GDM1 (cell line): ENCODE results near the gene MUL1.
"Not testable (repeated sequence)": the region's sequence is repeated elsewhere in the genome, so short reads cannot be mapped to it uniquely, and the experiment has no call there.

Source experiments
- DNase-seq: peaks from one replicate; lab custom pipeline; 2025; lab: John Stamatoyannopoulos, UW

The MUL1 gene

DNA sequence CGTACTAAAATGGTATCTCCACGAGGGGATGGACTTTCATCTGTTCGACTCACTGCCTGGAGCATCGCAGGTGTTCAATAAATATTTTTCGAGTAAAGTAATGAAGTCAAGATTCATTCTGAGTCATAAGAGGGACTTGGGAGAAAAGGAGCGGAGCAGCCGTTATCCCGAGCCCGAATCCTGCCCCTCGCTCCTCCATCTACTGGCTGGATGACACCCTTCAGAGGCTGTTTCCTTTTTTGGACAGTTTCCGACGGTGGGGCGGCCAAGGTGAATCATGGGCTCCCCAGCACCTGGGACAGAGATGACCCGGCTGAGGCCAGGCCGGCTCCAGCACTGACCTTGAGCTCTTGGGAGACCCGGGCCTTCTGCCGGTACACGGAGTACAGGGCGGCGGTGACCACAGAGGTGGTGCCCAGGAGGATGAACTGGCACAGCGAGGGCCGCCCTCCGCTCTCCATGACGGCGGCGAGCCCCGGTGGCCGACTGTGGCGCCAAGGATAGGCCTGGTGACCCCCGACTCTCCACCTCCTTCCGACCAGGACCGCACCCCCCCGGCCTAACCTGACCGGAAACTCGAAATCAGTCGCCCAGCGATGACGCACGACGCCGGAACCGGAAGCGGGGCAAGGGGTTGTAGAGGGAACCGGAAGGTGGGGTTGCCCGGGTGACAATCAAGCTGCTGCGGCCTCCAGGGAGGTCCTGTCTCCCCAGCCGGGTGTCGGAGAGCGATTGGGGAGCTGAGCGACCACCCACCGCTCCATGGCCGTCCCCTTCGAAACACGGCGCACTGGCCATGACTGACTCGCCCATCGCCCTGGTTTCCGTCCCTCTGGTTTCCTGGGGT is at the start of gene MUL1:
Gene MUL1 (minus strand): TSS at position 588 of the 847 bp plus-strand sequence. CDS start 127 bp downstream, at position 461.
- DNase-seq, result peak; percentile 71

- DNase-seq, result no peak
Measured at GRCh38 chr1:20555758-20556120, 47.8 kb upstream of the MUL1 start.

DNA sequence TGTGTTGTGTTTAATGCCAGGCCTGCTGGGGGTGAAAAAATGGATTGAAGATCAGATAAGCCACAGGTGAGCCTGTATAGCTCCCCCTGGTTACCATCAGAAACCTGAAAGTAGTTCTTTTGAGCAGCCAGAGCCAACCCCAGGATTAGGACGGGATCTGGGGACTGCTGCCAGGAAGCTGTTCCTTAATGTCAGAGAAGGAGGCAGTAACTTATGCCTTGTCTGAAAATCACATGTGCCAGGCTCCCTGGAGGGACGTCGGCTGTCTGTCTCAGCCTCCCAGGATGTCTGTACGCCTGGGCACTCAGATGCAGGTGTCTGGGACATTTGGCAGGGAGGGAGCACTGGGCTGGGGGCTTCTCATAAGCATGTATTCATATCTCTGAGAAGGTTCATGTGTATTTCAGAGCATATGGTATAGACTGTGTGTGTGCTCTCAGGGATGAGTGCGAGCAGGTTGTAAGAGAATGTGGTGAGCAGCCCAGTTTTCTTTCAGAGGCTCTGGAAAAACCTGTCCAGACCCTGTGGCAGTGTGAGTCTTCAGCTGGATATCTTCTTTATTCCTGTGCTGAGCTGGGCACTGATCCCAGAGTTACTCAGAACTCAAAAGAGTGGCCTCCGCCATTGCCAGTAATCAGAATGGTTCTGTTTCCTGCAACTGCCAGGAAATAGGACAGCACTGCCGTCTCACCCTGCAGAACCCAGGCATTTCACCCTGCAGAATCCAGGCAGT is 47.2 kb upstream of the MUL1 start:
- no peak for DNase-seq

DNA sequence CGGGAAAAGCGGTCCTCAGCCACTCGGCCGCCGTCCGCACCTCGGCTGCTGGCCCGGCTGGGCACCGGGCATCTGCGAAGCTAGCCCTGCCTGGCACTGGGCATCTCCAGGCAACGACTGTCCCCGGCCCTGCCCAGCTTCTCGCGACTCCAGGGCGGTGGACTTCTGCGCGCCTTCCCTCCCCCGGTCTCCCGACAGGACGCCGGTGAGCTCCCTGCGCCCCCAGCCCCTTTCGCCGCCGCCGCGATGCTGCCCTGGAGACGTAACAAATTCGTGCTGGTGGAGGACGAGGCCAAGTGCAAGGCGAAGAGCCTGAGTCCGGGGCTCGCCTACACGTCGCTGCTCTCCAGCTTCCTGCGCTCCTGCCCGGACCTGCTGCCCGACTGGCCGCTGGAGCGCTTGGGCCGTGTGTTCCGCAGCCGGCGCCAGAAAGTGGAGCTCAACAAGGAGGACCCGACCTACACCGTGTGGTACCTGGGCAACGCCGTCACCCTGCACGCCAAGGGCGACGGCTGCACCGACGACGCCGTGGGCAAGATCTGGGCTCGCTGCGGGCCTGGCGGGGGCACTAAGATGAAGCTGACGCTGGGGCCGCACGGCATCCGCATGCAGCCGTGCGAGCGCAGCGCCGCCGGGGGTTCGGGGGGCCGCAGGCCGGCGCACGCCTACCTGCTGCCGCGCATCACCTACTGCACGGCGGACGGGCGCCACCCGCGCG is 44.9 kb upstream of the MUL1 start:
- no peak for DNase-seq

GRCh38 chr1:20551945-20552727 is 44.2 kb upstream of the MUL1 start, which contains the start of gene FAM43B:
Gene FAM43B, plus strand, starts transcription at chr1:20552573. Its CDS starts 401 bp downstream, at chr1:20552974.
- DNase-seq, result no peak

GRCh38 chr1:20551161-20551560 is 43.2 kb upstream of the MUL1 start:
- no peak for DNase-seq

DNA sequence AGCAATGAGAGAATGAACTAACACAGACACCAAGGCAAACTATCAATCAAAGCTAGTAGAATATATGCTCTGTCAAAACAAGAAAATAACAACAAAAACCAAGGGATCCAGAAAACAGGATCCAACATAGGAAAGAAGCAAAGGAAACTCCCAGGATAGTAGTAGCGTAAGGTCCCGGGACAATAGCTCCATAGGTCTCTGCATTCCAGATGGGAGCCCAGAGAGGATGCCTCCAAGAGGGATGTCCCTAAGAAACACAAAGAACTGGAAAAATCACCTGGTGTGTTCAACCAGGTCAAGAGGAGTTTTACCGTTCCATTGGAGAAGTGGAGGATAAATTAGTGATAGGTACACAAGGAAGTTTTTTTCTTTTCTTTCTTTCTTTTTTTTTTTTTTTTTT is 38.7 kb upstream of the MUL1 start:
- no peak for DNase-seq

GRCh38 chr1:20540281-20540680 is 32.3 kb upstream of the MUL1 start:
- no peak for DNase-seq

DNA sequence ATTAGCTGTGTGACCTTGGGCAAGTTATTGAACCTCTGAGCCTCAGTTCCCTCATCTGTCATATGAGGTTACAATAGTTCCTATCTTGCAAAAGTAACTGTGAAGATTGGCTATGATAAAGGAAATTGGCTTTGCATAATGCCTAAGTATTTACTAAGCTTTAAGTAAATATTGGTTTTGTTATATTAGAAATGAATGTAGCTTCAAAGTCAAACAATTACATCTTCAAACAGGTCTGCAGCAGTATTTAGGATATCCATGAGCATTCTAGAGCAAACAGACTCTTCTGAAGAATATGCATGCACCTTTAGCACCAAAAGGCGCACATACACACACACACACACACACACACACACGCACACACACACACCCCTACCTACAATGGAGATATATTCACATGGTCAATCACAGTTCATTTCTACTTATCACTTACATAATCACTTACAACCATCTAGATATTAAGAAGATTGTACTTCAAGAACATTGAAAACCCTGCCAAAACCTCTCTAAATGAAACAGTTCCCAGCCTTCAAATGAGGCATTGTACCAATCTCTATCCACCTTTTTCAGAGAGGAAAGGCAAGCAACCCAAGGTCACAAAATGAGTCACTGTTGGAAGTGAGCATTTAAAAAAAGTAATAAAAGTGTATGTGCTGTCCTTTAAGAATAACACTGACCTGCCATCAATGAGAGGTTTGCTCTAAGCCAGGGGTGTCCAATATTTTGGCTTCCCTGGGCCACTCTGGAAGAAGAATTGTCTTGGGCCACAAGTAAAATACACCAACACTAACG is 31.0 kb upstream of the MUL1 start:
- DNase-seq, result no peak

DNA sequence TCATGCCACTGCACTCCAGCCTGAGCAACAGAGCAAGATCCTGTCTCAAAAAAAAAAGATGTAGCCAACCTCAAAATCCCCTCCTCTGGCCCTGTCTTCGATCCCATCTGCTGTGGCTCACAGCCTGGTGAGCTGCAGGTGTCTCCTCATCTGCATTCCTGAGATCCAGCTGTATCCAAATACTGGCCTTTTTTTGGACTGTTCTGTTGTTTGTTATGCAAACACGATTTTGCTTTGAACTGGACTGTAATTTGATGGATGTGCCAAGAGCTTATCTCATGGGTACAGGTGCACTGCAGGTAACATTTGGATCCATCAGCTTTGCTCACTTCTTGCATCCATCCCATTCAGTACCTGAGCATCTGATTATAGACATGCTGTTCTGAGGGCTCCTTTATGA is 30.3 kb upstream of the MUL1 start:
- no peak for DNase-seq

- no peak for DNase-seq
Measured at GRCh38 chr1:20534659-20535417, 26.9 kb upstream of the MUL1 start.

- no peak for DNase-seq
Measured at GRCh38 chr1:20533635-20534034, 25.7 kb upstream of the MUL1 start.

- DNase-seq, result no peak
Measured at GRCh38 chr1:20530901-20531300, 22.9 kb upstream of the MUL1 start.

GRCh38 chr1:20530306-20530705 is 22.4 kb upstream of the MUL1 start:
- DNase-seq, result no peak

DNA sequence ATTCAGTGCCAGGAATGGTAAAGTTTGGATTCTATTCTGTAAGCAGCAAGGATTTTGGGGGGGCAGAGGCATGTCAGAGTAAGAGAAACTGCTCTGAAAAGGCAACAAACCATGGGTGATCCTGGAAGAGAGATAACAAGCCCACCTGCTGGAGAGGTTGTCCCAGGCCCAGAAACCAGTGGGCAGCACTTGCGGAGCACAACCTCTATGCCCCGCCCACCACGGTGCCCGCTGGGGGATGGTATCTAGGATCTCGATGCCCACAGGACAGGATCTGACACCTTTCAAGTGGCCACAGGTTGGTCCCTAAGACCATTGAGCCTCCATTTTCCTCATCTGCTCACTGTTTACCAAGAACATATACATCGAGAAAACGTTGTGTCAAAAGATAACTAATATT is 20.3 kb upstream of the MUL1 start:
- no peak for DNase-seq

DNA sequence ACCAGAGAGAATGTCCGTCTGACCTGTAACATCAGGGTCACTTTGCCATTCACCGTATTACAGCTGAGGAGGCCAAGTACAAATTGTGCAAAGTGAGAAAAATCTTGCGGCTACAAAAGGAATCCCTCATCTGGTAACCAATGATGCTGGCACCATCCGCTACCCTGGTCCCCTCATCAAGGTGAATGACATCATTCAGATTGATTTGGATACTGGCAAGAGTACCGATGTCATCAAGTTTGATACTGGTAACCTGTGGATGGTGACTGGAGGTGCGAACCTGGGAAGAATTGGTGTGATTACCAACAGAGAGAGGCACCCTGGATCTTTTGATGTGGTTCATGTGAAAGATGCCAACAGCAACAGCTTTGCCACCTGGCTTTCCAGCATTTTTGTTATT is 18.3 kb upstream of the MUL1 start:
- no peak for DNase-seq

- peak; percentile 35 for DNase-seq
Measured at GRCh38 chr1:20521960-20522861, 14.3 kb upstream of the MUL1 start.

- not testable (repeated sequence) for DNase-seq
Measured at GRCh38 chr1:20519609-20520262, 11.8 kb upstream of the MUL1 start.
